Osteocyte (in vitro differentiated cells): Measurements from ENCODE around the gene NRXN3. TPM values are rescaled to one million over a fixed set of nuclear protein-coding genes. Genes with fewer than 3 reads are reported as not detected.

Source experiments
- DNase-seq: peaks from one replicate; pipeline ENCODE4 v3.0.0; 2021; ENCODE audit warnings: mixed read lengths; ENCODE audit not compliant: unreplicated experiment; ENCODE audit errors: extremely low spot score
- H3K27ac Mint-ChIP-seq: one replicate; pipeline ENCODE4 v1.8.0; 2021; ENCODE audit warnings: mild to moderate bottlenecking, mixed read lengths; ENCODE audit not compliant: unreplicated experiment
- H3K27me3 Mint-ChIP-seq: one replicate; pipeline ENCODE4 v1.8.0; 2021; ENCODE audit warnings: mixed read lengths; ENCODE audit not compliant: unreplicated experiment
- H3K36me3 Mint-ChIP-seq: one replicate; pipeline ENCODE4 v1.8.0; 2021; ENCODE audit warnings: mixed read lengths; ENCODE audit not compliant: unreplicated experiment
- H3K4me1 Mint-ChIP-seq: one replicate; pipeline ENCODE4 v1.8.0; 2021; ENCODE audit warnings: mixed read lengths; ENCODE audit not compliant: unreplicated experiment
- H3K4me3 Mint-ChIP-seq: one replicate; pipeline ENCODE4 v1.8.0; 2021; ENCODE audit warnings: mild to moderate bottlenecking, moderate library complexity, mixed read lengths; ENCODE audit not compliant: unreplicated experiment
- H3K9me3 Mint-ChIP-seq: one replicate; pipeline ENCODE4 v1.8.0; 2021; ENCODE audit warnings: mixed read lengths; ENCODE audit not compliant: unreplicated experiment
- CTCF ChIP-seq: fragments of 200-600 bp; sonication (generic); IDR thresholded peaks from 2 replicates; pipeline ENCODE4 v1.5.0; 2021; ENCODE audit warnings: antibody characterized with exemption, mild to moderate bottlenecking, moderate library complexity
- total RNA-seq: library from RNA; stranded (reverse); gene quantifications from 2 replicates; pipeline ENCODE4 v1.2.1, GENCODE V29; 2021

The NRXN3 gene
- total RNA-seq, 1 donor from 2014 or later = 26.5 TPM

DNA sequence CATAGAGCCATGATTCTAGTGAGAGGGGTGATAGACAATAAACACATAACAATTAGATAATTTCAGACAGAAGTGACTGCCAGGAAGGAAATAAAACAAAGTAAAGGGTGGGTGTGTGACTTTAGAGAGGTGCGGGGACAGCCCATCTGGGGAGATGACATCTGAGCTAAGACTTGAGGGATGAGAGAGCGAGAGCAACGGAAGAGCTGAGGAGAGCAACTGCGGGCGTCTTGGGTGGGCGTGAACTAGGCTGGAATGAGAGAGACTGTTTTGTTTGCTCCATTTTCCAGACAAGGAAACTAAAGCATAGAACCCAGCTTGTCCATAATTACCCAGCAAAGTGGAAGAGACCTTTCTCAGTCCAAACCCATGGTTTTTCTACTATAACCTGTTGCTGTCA is 25.3 kb downstream of the NRXN3 start:
- Mint-ChIP-seq H3K27ac (no peak overlapping the region), H3K36me3 (no peaks in the 10 kb centered on the region), H3K4me3 (no peak overlapping the region), H3K27me3 (no peaks in the 10 kb centered on the region), H3K4me1 (no peaks in the 10 kb centered on the region), H3K9me3 (peaks cover 25% of the 10 kb centered on the region)
- no peak for DNase-seq
- TF ChIP-seq CTCF = no peak

- Mint-ChIP-seq H3K27me3 (no peaks in the 10 kb centered on the region), H3K36me3 (no peaks in the 10 kb centered on the region), H3K4me3 (no peak overlapping the region), H3K27ac (no peak overlapping the region), H3K9me3 (peaks cover 25% of the 10 kb centered on the region), H3K4me1 (no peaks in the 10 kb centered on the region)
- no peak for DNase-seq
- TF ChIP-seq CTCF = no peak
Measured at GRCh38 chr14:78196323-78196722, 26.1 kb downstream of the NRXN3 start.

- Mint-ChIP-seq H3K9me3 (peaks cover 25% of the 10 kb centered on the region), H3K4me1 (no peaks in the 10 kb centered on the region), H3K4me3 (no peak overlapping the region), H3K27me3 (no peaks in the 10 kb centered on the region), H3K36me3 (no peaks in the 10 kb centered on the region), H3K27ac (no peak overlapping the region)
- DNase-seq = no peak
- no peak for TF ChIP-seq CTCF
Measured at GRCh38 chr14:78197051-78197450, 26.9 kb downstream of the NRXN3 start.

DNA sequence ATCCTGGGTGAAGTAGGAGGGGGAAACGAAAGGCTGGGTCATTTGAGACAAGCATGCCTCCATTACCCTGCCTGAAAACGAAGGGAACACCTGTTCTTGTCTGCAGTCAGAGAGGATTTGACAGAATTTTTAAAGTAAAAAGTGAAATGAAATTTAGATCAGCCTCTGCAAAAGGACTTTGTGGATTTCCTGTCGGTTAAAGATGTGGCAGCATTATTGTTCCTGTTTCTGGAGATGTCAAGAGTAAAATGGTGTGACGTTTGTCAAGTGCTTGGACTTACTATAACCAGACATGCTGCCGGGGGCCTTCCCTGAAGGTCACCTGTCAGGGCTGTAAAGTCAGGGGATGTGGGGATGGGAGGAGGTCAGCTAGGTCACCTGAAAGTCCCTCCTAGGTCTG is 32.0 kb downstream of the NRXN3 start:
- H3K36me3 Mint-ChIP-seq = no peaks in the 10 kb centered on the region
- H3K27ac Mint-ChIP-seq = no peak overlapping the region
- H3K9me3 Mint-ChIP-seq = peaks cover 22% of the 10 kb centered on the region
- no peaks in the 10 kb centered on the region for H3K4me1 Mint-ChIP-seq
- no peak for DNase-seq
- no peak overlapping the region for H3K4me3 Mint-ChIP-seq
- H3K27me3 Mint-ChIP-seq = no peaks in the 10 kb centered on the region
- TF ChIP-seq CTCF = no peak

DNA sequence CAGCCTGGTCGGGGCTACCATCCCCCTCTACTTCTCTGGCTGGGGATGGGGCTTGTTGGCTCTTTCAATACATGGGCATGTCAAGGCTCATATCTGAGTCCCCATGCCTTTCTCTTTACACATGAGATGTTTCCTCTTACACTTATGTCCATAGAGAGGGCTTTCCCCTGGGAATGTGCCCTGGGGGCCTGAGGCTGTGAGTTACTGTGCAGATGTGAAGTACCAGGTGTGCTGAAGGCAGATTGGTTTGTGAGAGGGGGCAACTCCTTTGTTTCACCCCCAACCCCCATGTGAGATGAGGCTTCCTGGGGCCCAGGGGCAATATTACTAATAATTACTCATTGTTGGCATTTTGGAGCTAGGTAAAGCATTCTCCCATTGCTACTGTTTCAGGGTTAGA is 32.8 kb downstream of the NRXN3 start:
- Mint-ChIP-seq H3K27me3 (no peaks in the 10 kb centered on the region), H3K36me3 (no peaks in the 10 kb centered on the region), H3K4me1 (no peaks in the 10 kb centered on the region), H3K4me3 (no peak overlapping the region), H3K27ac (no peak overlapping the region), H3K9me3 (peaks cover 29% of the 10 kb centered on the region)
- TF ChIP-seq CTCF = no peak
- no peak for DNase-seq
